HEK293T (cell line): ENCODE measurements around the gene CARM1.

Experiments used
- CTCF ChIA-PET: fragments of 350-600 bp; formaldehyde crosslinking; extraction: SDS; loops from one replicate; lab custom pipeline; 2021; ENCODE audit warnings: antibody characterized with exemption, inconsistent platforms; lab: Yijun Ruan, JAX
- POLR2A ChIA-PET: fragments of 350-600 bp; formaldehyde crosslinking; extraction: SDS; loops from one replicate; lab custom pipeline; 2020; ENCODE audit warnings: antibody characterized with exemption, inconsistent platforms; lab: Yijun Ruan, JAX
- DNase-seq: peaks from one replicate; pipeline ENCODE4 v3.0.0; 2012; ENCODE audit warnings: mixed read lengths; ENCODE audit errors: extremely low spot score
- ARNT ChIP-seq: fragments of 450-650 bp; IDR thresholded peaks from 2 replicates; pipeline ENCODE4 v1.6.1; 2017; ENCODE audit warnings: mild to moderate bottlenecking
- BHLHE40 ChIP-seq: fragments of 450-650 bp; IDR thresholded peaks from 2 replicates; pipeline ENCODE4 v1.6.1; 2016; ENCODE audit warnings: mild to moderate bottlenecking, moderate library complexity, borderline replicate concordance
- CTBP1 ChIP-seq: fragments of 450-650 bp; IDR thresholded peaks from 2 replicates; pipeline ENCODE4 v1.6.1; 2016; ENCODE audit warnings: borderline replicate concordance
- ELF4 ChIP-seq: fragments of 450-650 bp; IDR thresholded peaks from 2 replicates; pipeline ENCODE4 v1.6.1; 2017; ENCODE audit warnings: antibody characterized with exemption
- FOXA1 ChIP-seq: fragments of 450-650 bp; IDR thresholded peaks from 2 replicates; pipeline ENCODE4 v1.6.1; 2016; ENCODE audit warnings: mild to moderate bottlenecking
- FOXK2 ChIP-seq: fragments of 450-650 bp; IDR thresholded peaks from 2 replicates; pipeline ENCODE4 v1.6.1; 2016; ENCODE audit warnings: mild to moderate bottlenecking
- FOXM1 ChIP-seq: fragments of 450-650 bp; IDR thresholded peaks from 2 replicates; pipeline ENCODE4 v1.6.1; 2017; ENCODE audit warnings: mild to moderate bottlenecking, borderline replicate concordance
- HDGF ChIP-seq: fragments of 450-650 bp; IDR thresholded peaks from 2 replicates; pipeline ENCODE4 v1.6.1; 2017; ENCODE audit warnings: antibody characterized with exemption, borderline replicate concordance
- L3MBTL2 ChIP-seq: fragments of 450-650 bp; conservative IDR thresholded peaks from 2 replicates; pipeline ENCODE4 v1.6.1; 2016; ENCODE audit warnings: mild to moderate bottlenecking
- LEF1 ChIP-seq: fragments of 450-650 bp; IDR thresholded peaks from 2 replicates; pipeline ENCODE4 v1.6.1; 2017; ENCODE audit warnings: mild to moderate bottlenecking, borderline replicate concordance
- NFRKB ChIP-seq: fragments of 450-650 bp; IDR thresholded peaks from 2 replicates; pipeline ENCODE4 v1.6.1; 2016; ENCODE audit warnings: mild to moderate bottlenecking, moderate library complexity
- PKNOX1 ChIP-seq: fragments of 450-650 bp; IDR thresholded peaks from 2 replicates; pipeline ENCODE4 v1.6.1; 2016
- SP1 ChIP-seq: fragments of 450-650 bp; IDR thresholded peaks from 2 replicates; pipeline ENCODE4 v1.6.1; 2017
- SUZ12 ChIP-seq: fragments of 450-650 bp; IDR thresholded peaks from 2 replicates; pipeline ENCODE4 v1.6.1; 2016; ENCODE audit warnings: mild to moderate bottlenecking
- TARDBP ChIP-seq: fragments of 450-650 bp; IDR thresholded peaks from 2 replicates; pipeline ENCODE4 v1.6.1; 2016
- ZNF384 ChIP-seq: fragments of 450-650 bp; IDR thresholded peaks from 2 replicates; pipeline ENCODE4 v1.6.1; 2016

Gene CARM1

DNA sequence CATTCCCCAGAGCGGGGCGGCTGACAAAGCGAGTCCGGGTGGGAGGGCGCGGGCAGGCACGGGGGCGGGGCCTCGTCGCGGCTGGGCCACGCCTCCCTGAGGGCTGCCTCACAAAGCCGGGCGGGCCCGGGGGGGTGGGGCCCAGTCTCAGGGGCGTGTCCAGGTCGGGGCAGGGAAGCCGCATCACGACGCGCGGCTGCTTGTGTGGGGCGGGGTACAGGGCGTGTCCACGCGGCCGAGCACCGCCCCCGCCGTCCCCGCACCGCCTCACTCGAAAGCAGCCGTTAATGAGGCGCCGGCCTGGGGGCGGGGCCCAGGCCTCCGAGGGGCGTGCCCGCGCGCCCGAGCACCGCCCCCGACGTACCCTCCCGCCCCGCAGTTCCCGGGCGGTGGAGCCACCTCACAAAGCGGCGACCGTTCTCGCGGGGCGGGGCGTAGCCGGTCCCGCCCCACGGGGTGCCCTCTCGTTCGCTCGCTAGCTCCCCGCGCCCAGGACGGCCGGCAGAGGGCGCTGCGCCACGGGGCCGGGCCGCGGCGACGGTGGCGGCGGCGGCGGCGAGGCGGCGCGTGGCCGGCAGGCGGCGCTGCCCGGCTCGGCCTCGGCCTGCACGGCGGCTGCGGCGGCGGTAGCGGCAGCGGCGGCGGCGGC is at the start of gene CARM1:
TSS of gene CARM1 (plus strand) at position 599 of the 649 bp plus-strand sequence. CDS start 150 bp downstream, outside the sequence.
- peak; percentile 99 for DNase-seq
- no peak for TF ChIP-seq CTBP1
- TF ChIP-seq HDGF = peak; percentile 97
- ChIA-PET POLR2A (interaction anchor here (0.6 to 4.8 kb wide), 3 partner anchors 35 to 153 kb away, joined by 3 to 20 read pairs (median 3); partner anchors contain the start of genes DNM2 and TMED1), CTCF (interaction anchor here (0.5 to 1.1 kb wide), 16 partner anchors 9 to 199 kb away, joined by 3 to 13 read pairs (median 4); partner anchors contain the start of genes DNM2 and TMED1)

GRCh38 chr19:10823690-10824089 is 47.7 kb upstream of the CARM1 start:
- DNase-seq = no peak
- POLR2A ChIA-PET = no interaction called here
- TF ChIP-seq FOXA1 (no peak), NFRKB (no peak), LEF1 (no peak), SUZ12 (no peak), BHLHE40 (no peak), PKNOX1 (no peak), CTBP1 (no peak), FOXK2 (no peak), SP1 (no peak), TARDBP (no peak), ZNF384 (no peak), L3MBTL2 (no peak), ARNT (no peak), HDGF (no peak)
- CTCF ChIA-PET = no interaction called here

GRCh38 chr19:10826231-10826630 is 45.1 kb upstream of the CARM1 start:
- DNase-seq = no peak
- no peak for TF ChIP-seq SP1
- no peak for TF ChIP-seq SUZ12
- TF ChIP-seq FOXA1 = no peak
- TF ChIP-seq FOXK2 = no peak
- TF ChIP-seq NFRKB = no peak
- no peak for TF ChIP-seq CTBP1
- no peak for TF ChIP-seq ZNF384
- no peak for TF ChIP-seq ELF4
- TF ChIP-seq LEF1 = no peak
- POLR2A ChIA-PET = interaction anchor here (4.3 kb wide), 1 partner anchor 10 kb away, joined by 17 read pairs; the partner anchor contains the start of gene TMED1
- CTCF ChIA-PET = interaction anchor here (0.5 kb wide), 1 partner anchor 41 kb away, joined by 3 read pairs; no protein-coding TSS in a partner anchor

GRCh38 chr19:10826846-10827245 is 44.5 kb upstream of the CARM1 start:
- no peak for TF ChIP-seq NFRKB
- TF ChIP-seq PKNOX1 = no peak
- no peak for TF ChIP-seq L3MBTL2
- TF ChIP-seq FOXK2 = no peak
- TF ChIP-seq HDGF = no peak
- no peak for TF ChIP-seq FOXA1
- no peak for TF ChIP-seq ZNF384
- no peak for TF ChIP-seq CTBP1
- no peak for TF ChIP-seq ARNT
- no peak for TF ChIP-seq TARDBP
- TF ChIP-seq SP1 = no peak
- no peak for TF ChIP-seq ELF4
- no peak for TF ChIP-seq SUZ12
- TF ChIP-seq BHLHE40 = no peak
- no peak for TF ChIP-seq LEF1
- TF ChIP-seq FOXM1 = no peak
- no peak for DNase-seq
- ChIA-PET CTCF (no interaction called here), POLR2A (interaction anchor here (4.3 kb wide), 1 partner anchor 9 kb away, joined by 17 read pairs; the partner anchor contains the start of gene TMED1)

- CTCF ChIA-PET = interaction anchor here (0.5 to 2.2 kb wide), 5 partner anchors 35 to 199 kb away, joined by 3 to 8 read pairs (median 6); no protein-coding TSS in a partner anchor
- POLR2A ChIA-PET = interaction anchor here (1.0 kb wide), 1 partner anchor 11 kb away, joined by 4 read pairs; no protein-coding TSS in a partner anchor
- TF ChIP-seq ZNF384 (no peak), FOXK2 (no peak), SP1 (no peak), PKNOX1 (no peak), FOXM1 (no peak)
- DNase-seq = no peak
Measured at GRCh38 chr19:10828981-10829821, 42.2 kb upstream of the CARM1 start.
